C4-2B (cell line): ENCODE results near the gene PDSS2.

Experiments used
- ZFX ChIP-seq: fragments of 450-650 bp; IDR thresholded peaks from 2 replicates; pipeline ENCODE4 v1.6.1; 2017
- TF ChIP-seq, protein P1 (sequence below): fragments of 450-650 bp; conservative IDR thresholded peaks from 2 replicates; pipeline ENCODE4 v1.5.1; 2017; ENCODE audit warnings: mild to moderate bottlenecking

DNA sequence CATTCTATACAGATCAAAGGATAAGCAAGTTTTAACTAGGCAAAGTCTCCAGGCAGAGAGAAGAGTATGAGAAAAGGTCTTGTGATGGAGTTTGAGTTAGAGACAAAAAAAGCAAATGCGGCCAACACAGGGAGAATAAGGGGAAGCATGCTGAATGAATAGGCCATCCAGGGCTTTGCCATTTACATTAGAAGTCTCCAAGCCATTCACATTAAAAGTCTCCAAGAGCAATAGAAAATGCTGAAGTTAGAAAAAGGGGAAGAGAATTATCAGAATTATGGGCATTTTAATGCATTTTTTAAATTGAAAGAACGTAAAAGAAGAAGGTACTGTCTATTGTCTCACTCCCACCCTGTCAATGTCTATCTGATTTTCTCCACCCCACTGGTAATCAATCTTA lies 49.4 kb downstream of the PDSS2 start:
- TF ChIP-seq, protein P1, sequence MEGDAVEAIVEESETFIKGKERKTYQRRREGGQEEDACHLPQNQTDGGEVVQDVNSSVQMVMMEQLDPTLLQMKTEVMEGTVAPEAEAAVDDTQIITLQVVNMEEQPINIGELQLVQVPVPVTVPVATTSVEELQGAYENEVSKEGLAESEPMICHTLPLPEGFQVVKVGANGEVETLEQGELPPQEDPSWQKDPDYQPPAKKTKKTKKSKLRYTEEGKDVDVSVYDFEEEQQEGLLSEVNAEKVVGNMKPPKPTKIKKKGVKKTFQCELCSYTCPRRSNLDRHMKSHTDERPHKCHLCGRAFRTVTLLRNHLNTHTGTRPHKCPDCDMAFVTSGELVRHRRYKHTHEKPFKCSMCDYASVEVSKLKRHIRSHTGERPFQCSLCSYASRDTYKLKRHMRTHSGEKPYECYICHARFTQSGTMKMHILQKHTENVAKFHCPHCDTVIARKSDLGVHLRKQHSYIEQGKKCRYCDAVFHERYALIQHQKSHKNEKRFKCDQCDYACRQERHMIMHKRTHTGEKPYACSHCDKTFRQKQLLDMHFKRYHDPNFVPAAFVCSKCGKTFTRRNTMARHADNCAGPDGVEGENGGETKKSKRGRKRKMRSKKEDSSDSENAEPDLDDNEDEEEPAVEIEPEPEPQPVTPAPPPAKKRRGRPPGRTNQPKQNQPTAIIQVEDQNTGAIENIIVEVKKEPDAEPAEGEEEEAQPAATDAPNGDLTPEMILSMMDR, result no peak
- TF ChIP-seq ZFX, result no peak
